Gastrocnemius medialis (tissue), 4 donors: ENCODE data around the gene PWP2. TPM values are rescaled to one million over a fixed set of nuclear protein-coding genes. Genes with fewer than 3 reads are reported as not detected.

ENCODE experiments used
- ATAC-seq, 2 donors: fragments of 150-250 bp; one replicate each; pipeline ENCODE4 v1.9.1; 2016
- DNase-seq, 2 donors: peaks; one replicate each; pipeline ENCODE4 v3.0.0-alpha.2; 2019
- H3K27ac ChIP-seq, 4 donors: fragments of 200-600 bp; sonication (generic); 1 replicate in 1 of 4; 2 replicates in 3 of 4; pipeline ENCODE4 v1.5.1; 2016 to 2018; ENCODE audit warnings: mild to moderate bottlenecking in 2 of 4, moderate library complexity in 1 of 4
- H3K27me3 ChIP-seq, 3 donors: fragments of 200-600 bp; sonication (generic) in 2 of 3; 1 replicate in 1 of 3; 2 replicates in 2 of 3; pipeline versions ENCODE4 v1.5.1 to v1.6.0; 2016 to 2019; ENCODE audit warnings: mild to moderate bottlenecking in 1 of 3, moderate library complexity in 1 of 3
- H3K36me3 ChIP-seq, 2 donors: fragments of 200-600 bp; sonication (generic) in 1 of 2; one replicate each; pipeline ENCODE4 v1.5.1; 2017 to 2018
- H3K4me1 ChIP-seq, 2 donors: fragments of 200-600 bp; sonication (generic) in 1 of 2; one replicate each; pipeline ENCODE4 v1.5.1; 2016 to 2017; ENCODE audit warnings: mild to moderate bottlenecking in 2 of 2
- H3K4me3 ChIP-seq, 4 donors: fragments of 200-600 bp; sonication (generic) in 3 of 4; 1 replicate in 1 of 4; 2 replicates in 3 of 4; pipeline ENCODE4 v1.5.1; 2016 to 2019; ENCODE audit warnings: mild to moderate bottlenecking in 2 of 4
- H3K9me3 ChIP-seq, 3 donors: fragments of 200-600 bp; sonication (generic) in 2 of 3; 1 replicate in 1 of 3; 2 replicates in 2 of 3; pipeline ENCODE4 v1.5.1; 2016 to 2019
- CTCF ChIP-seq, 5 experiments: fragments of 450-650 bp in 3 of 5; fragments of 200-600 bp in 2 of 5; sonication (generic) in 2 of 5; IDR thresholded peaks in 4 of 5; conservative IDR thresholded peaks in 1 of 5; 1 replicate in 4 of 5; 2 replicates in 1 of 5; pipeline ENCODE4 v1.5.1; 2016 to 2019; ENCODE audit warnings: antibody characterized with exemption in 5 of 5, mild to moderate bottlenecking in 3 of 5, moderate library complexity in 3 of 5
- POLR2A ChIP-seq, 2 donors: fragments of 450-650 bp; IDR thresholded peaks; one replicate each; pipeline ENCODE4 v1.6.1; 2017; ENCODE audit warnings: antibody characterized with exemption in 2 of 2, mild to moderate bottlenecking in 2 of 2, moderate library complexity in 2 of 2
- in situ Hi-C, 4 donors: fragments of 200-750 bp; cut with MboI; loops; one replicate each; pipeline versions ENCODE4 v1.15.0 to v1.8.0; 2017; ENCODE audit warnings: low sequenced_read_pairs in 4 of 4
- intact Hi-C: fragments of 100-400 bp; cut with DNase I; formaldehyde crosslinking; loops from one replicate; pipeline ENCODE4 v1.15.1; 2023; ENCODE audit warnings: low total_unique reads
- total RNA-seq, 4 donors: library from RNA; depleted of rRNA; stranded (reverse); fragments of >200 nt; gene quantifications; one replicate each; pipeline versions ENCODE4 v1.1.0 to v1.2.3, GENCODE V29; 2016

The PWP2 gene
- total RNA-seq, 4 donors from 2014 or later: 3.9 to 19.2 (median 7.9) TPM

DNA sequence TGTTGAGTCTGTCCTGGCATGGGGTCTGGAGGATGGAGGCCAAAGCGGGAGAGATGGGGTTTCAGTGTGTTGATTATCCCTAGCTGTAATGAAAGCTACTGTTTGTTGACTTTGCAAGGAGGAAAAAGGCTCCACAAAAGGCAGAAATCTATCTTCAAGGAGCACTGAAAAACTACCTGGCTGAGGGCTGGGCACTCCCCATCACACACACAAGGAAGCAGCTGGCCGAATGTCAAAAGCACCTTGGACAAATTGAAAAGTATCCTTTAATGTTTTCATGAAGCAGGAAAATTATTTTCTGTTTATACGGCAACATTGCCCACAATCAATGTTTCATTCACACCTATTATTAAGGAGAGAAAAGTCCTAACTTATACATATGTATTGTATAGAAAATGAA, 27.8 kb upstream of the PWP2 start:
- no peak for ATAC-seq
- in situ Hi-C loops: no loop called here
- H3K27me3 ChIP-seq: no peaks in the 10 kb centered on the region
- H3K27ac ChIP-seq: no peak overlapping the region
- H3K4me1 ChIP-seq: no peaks in the 10 kb centered on the region
- H3K4me3 ChIP-seq: no peak overlapping the region
- no peaks in the 10 kb centered on the region for H3K9me3 ChIP-seq
- no peak for TF ChIP-seq POLR2A (IDR thresholded peaks at IDR 0.05)
- no peak for TF ChIP-seq CTCF (IDR thresholded peaks at IDR 0.05 in 4 of 5, conservative IDR thresholded peaks at IDR 0.05 in 1 of 5)
- no peak for DNase-seq
- H3K36me3 ChIP-seq: peaks cover 6 to 78% of the 10 kb centered on the region in 2 donors
- intact Hi-C loops: no loop called here

GRCh38 chr21:44079846-44080245, 27.4 kb upstream of the PWP2 start:
- H3K36me3 ChIP-seq: peaks cover 6 to 76% of the 10 kb centered on the region in 2 donors
- H3K4me1 ChIP-seq: no peaks in the 10 kb centered on the region
- no peak for ATAC-seq
- H3K9me3 ChIP-seq: no peaks in the 10 kb centered on the region
- H3K4me3 ChIP-seq: no peak overlapping the region
- no peak for DNase-seq
- H3K27me3 ChIP-seq: no peaks in the 10 kb centered on the region
- no peak overlapping the region for H3K27ac ChIP-seq
- intact Hi-C loops: no loop called here
- TF ChIP-seq POLR2A (IDR thresholded peaks at IDR 0.05) (no peak), CTCF (IDR thresholded peaks at IDR 0.05 in 4 of 5, conservative IDR thresholded peaks at IDR 0.05 in 1 of 5) (no peak)
- in situ Hi-C loops: no loop called here

DNA sequence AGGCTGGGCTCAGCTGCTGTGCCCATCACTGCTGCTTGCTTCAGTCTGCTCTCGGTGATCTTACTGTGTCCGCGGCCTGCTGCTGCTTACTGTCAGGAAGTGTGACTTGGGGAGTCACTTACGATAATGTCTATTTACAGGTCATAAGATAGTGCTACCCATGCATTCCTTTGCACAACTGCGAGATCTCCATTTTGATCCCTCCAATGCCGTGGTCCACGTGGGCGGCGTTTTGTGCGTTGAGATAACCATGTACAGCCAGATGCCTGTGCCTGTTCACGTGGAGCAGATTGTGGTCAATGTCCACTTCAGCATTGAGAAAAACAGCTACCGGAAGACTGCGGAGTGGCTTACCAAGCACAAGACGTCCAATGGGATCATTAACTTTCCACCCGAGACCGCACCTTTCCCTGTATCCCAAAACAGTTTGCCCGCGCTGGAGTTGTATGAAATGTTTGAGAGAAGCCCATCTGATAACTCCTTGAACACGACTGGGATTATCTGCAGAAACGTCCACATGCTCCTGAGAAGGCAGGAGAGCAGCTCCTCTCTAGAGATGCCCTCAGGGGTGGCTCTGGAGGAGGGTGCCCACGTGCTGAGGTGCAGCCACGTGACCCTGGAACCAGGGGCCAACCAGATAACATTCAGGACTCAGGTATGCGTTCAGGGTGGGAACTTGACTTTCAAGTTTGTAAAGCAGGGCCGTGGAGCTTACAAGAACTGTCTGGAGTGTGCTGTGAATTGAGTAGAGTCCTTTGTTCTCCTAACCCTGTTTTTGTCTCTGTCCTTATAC, 24.4 kb upstream of the PWP2 start:
- no peak for DNase-seq
- H3K9me3 ChIP-seq: no peaks in the 10 kb centered on the region
- no peak for TF ChIP-seq CTCF (IDR thresholded peaks at IDR 0.05 in 4 of 5, conservative IDR thresholded peaks at IDR 0.05 in 1 of 5)
- no peak for TF ChIP-seq POLR2A (IDR thresholded peaks at IDR 0.05)
- no peaks in the 10 kb centered on the region for H3K4me1 ChIP-seq
- peaks cover 0 to 76% of the 10 kb centered on the region in 2 donors for H3K36me3 ChIP-seq
- H3K27ac ChIP-seq: peak overlapping the region in 1 of 4 donors; percentile 3
- ATAC-seq: no peak
- no peaks in the 10 kb centered on the region for H3K27me3 ChIP-seq
- no peak overlapping the region for H3K4me3 ChIP-seq
- intact Hi-C loops (no loop called here), in situ Hi-C loops (no loop called here)

DNA sequence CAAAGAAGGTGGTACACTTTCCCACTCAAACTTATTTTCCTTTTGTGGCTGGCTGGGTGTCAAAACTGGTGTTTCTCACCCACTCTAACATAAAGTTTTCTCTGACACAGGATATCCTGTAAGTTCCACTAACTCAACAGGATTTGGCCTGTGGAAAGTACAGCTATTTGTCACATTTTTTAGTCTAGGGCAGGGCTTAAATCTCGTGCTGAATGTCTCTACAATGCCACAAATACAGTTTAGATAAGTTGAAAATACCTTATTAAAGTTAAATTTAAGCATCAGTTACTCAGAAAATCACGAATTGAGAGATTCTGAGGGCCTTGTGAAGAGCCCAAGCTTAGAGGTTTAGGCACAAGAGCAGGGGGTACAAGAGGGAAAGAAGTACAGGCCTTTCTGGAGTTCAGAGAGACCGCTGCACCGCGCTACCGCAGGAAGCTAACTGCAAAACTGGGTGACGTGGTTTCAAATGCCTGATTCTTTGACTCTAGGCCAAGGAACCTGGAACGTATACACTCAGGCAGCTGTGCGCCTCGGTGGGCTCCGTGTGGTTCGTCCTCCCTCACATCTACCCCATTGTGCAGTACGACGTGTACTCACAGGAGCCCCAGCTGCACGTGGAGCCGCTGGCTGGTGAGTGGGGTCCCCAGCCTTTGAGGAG, 23.4 kb upstream of the PWP2 start:
- Histone ChIP-seq H3K9me3 (no peaks in the 10 kb centered on the region), H3K27ac (peak overlapping the region in 1 of 4 donors; percentile 3), H3K27me3 (no peaks in the 10 kb centered on the region), H3K4me1 (no peaks in the 10 kb centered on the region), H3K4me3 (no peak overlapping the region), H3K36me3 (peaks cover 0 to 86% of the 10 kb centered on the region in 2 donors)
- ATAC-seq: no peak
- in situ Hi-C loops: no loop called here
- intact Hi-C loops: no loop called here
- DNase-seq: no peak
- TF ChIP-seq POLR2A (IDR thresholded peaks at IDR 0.05) (no peak), CTCF (IDR thresholded peaks at IDR 0.05 in 4 of 5, conservative IDR thresholded peaks at IDR 0.05 in 1 of 5) (no peak)
